ENCODE results near the gene PRKCH. TPM values are rescaled to one million over a fixed set of nuclear protein-coding genes. Genes with fewer than 3 reads are reported as not detected.

PRKCH gene
- total and polyA plus RNA-seq, 8 donors, result 35.2 to 48.8 (median 43.1) TPM

GRCh38 chr14:61458766-61459165 lies 137.4 kb downstream of the PRKCH start:
- no peaks in the 10 kb centered on the region for H3K9me3 ChIP-seq
- DNase-seq (no peak), ATAC-seq (no peak)
- peaks cover 0 to 21% of the 10 kb centered on the region in 2 donors for H3K36me3 ChIP-seq
- no peak for TF ChIP-seq CTCF (IDR thresholded peaks at IDR 0.05)
- peaks cover 0 to 32% of the 10 kb centered on the region in 2 donors for H3K4me1 ChIP-seq
- no peak overlapping the region for H3K4me3 ChIP-seq
- H3K27me3 ChIP-seq, result no peaks in the 10 kb centered on the region
- intact Hi-C loops (cut with DNase I), result loop anchor here in 1 of 2 donors (5.0 to 10.0 kb wide), 3 partner anchors 164 to 666 kb away; no protein-coding TSS in a partner anchor
- no peak overlapping the region for H3K27ac ChIP-seq

- no peaks in the 10 kb centered on the region for H3K9me3 ChIP-seq
- H3K4me3 ChIP-seq, result no peak overlapping the region
- ATAC-seq, result no peak
- intact Hi-C loops (cut with DNase I), result loop anchor here in 1 of 2 donors (5.0 to 10.0 kb wide), 3 partner anchors 164 to 666 kb away; no protein-coding TSS in a partner anchor
- H3K4me1 ChIP-seq, result peaks cover 0 to 29% of the 10 kb centered on the region in 2 donors
- no peaks in the 10 kb centered on the region for H3K27me3 ChIP-seq
- DNase-seq, result no peak
- peaks cover 0 to 21% of the 10 kb centered on the region in 2 donors for H3K36me3 ChIP-seq
- no peak for TF ChIP-seq CTCF (IDR thresholded peaks at IDR 0.05)
- no peak overlapping the region for H3K27ac ChIP-seq
Measured at GRCh38 chr14:61459229-61459628, 137.8 kb downstream of the PRKCH start.

GRCh38 chr14:61460063-61460462 lies 138.7 kb downstream of the PRKCH start:
- intact Hi-C loops (cut with DNase I), result loop anchor here (5.0 to 10.0 kb wide), 2 partner anchors 272 to 375 kb away; no protein-coding TSS in a partner anchor

GRCh38 chr14:61460718-61461611 lies 139.6 kb downstream of the PRKCH start:
- Histone ChIP-seq H3K4me3 (no peak overlapping the region), H3K27me3 (no peaks in the 10 kb centered on the region), H3K36me3 (peaks cover 0 to 21% of the 10 kb centered on the region in 2 donors), H3K27ac (no peak overlapping the region), H3K4me1 (peaks cover 0 to 31% of the 10 kb centered on the region in 2 donors), H3K9me3 (no peaks in the 10 kb centered on the region)
- intact Hi-C loops (cut with DNase I), result loop anchor here (5.0 to 10.0 kb wide), 2 partner anchors 271 to 374 kb away; no protein-coding TSS in a partner anchor
- DNase-seq (no peak), ATAC-seq (no peak)
- no peak for TF ChIP-seq CTCF (IDR thresholded peaks at IDR 0.05)

More at GRCh38 chr14:61460063-61460462, 138.7 kb downstream of the PRKCH start:
- Histone ChIP-seq H3K9me3 (no peaks in the 10 kb centered on the region), H3K36me3 (peaks cover 0 to 21% of the 10 kb centered on the region in 2 donors), H3K27ac (no peak overlapping the region), H3K27me3 (no peaks in the 10 kb centered on the region), H3K4me1 (peaks cover 0 to 24% of the 10 kb centered on the region in 2 donors), H3K4me3 (no peak overlapping the region)
- DNase-seq (no peak), ATAC-seq (no peak)
- TF ChIP-seq CTCF (IDR thresholded peaks at IDR 0.05), result no peak

GRCh38 chr14:61461808-61462275 lies 140.5 kb downstream of the PRKCH start:
- Histone ChIP-seq H3K36me3 (peaks cover 0 to 21% of the 10 kb centered on the region in 2 donors), H3K27ac (peak overlapping the region in 1 of 2 donors; percentile 13), H3K9me3 (no peaks in the 10 kb centered on the region), H3K27me3 (no peaks in the 10 kb centered on the region), H3K4me3 (no peak overlapping the region), H3K4me1 (peaks cover 0 to 35% of the 10 kb centered on the region in 2 donors)
- DNase-seq, result peak in 2 of 4 donors; percentile 70 to 81
- ATAC-seq, result peak; percentile 87
- peak; percentile 81 to 89 for TF ChIP-seq CTCF (IDR thresholded peaks at IDR 0.05)
- intact Hi-C loops (cut with DNase I), result loop anchor here (5.0 to 10.0 kb wide), 2 partner anchors 270 to 373 kb away; no protein-coding TSS in a partner anchor
